Neural progenitor cell (in vitro differentiated cells): ENCODE measurements around the gene PLPP2.

Experiments used
- EZH2 ChIP-seq: fragments of 200-600 bp; sonication (generic); IDR thresholded peaks from 2 replicates; pipeline ENCODE4 v1.6.1; 2017; ENCODE audit warnings: antibody characterized with exemption, mild to moderate bottlenecking, moderate library complexity
- EZH2phosphoT487 ChIP-seq: fragments of 200-600 bp; sonication (generic); IDR thresholded peaks from 2 replicates; pipeline ENCODE4 v1.6.1; 2017; ENCODE audit warnings: antibody characterized with exemption
- TF ChIP-seq, protein P1 (sequence below): fragments of 200-600 bp; sonication (generic); IDR thresholded peaks from 2 replicates; pipeline ENCODE4 v1.5.1; 2017; ENCODE audit warnings: antibody characterized with exemption, mild to moderate bottlenecking

GRCh38 chr19:287381-287871, 3.8 kb downstream of the PLPP2 start:
- TF ChIP-seq, protein P1, sequence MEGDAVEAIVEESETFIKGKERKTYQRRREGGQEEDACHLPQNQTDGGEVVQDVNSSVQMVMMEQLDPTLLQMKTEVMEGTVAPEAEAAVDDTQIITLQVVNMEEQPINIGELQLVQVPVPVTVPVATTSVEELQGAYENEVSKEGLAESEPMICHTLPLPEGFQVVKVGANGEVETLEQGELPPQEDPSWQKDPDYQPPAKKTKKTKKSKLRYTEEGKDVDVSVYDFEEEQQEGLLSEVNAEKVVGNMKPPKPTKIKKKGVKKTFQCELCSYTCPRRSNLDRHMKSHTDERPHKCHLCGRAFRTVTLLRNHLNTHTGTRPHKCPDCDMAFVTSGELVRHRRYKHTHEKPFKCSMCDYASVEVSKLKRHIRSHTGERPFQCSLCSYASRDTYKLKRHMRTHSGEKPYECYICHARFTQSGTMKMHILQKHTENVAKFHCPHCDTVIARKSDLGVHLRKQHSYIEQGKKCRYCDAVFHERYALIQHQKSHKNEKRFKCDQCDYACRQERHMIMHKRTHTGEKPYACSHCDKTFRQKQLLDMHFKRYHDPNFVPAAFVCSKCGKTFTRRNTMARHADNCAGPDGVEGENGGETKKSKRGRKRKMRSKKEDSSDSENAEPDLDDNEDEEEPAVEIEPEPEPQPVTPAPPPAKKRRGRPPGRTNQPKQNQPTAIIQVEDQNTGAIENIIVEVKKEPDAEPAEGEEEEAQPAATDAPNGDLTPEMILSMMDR, result no peak
- no peak for TF ChIP-seq EZH2phosphoT487
- TF ChIP-seq EZH2, result no peak
